Heart right ventricle (tissue), 16 donors: ENCODE results near the gene ZMPSTE24. TPM values are rescaled to one million over a fixed set of nuclear protein-coding genes. Genes with fewer than 3 reads are reported as not detected.

ENCODE experiments used
- ATAC-seq, 8 donors: fragments of 200-7000 bp; cut with Tn5 transposase; one replicate each; pipeline ENCODE4 v1.9.1; 2020; ENCODE audit warnings: mild to moderate bottlenecking in 8 of 8, moderate library complexity in 8 of 8, moderate number of reproducible peaks in 1 of 8
- DNase-seq, 2 donors: peaks; one replicate each; pipeline ENCODE4 v3.0.0-alpha.2; 2020
- H3K27ac ChIP-seq, 10 donors: fragments of 200-600 bp; sonication (generic) in 2 of 10; one replicate each; pipeline versions ENCODE4 v1.5.0 to v1.8.0; 2020 to 2022; ENCODE audit warnings: mild to moderate bottlenecking in 3 of 10
- H3K27me3 ChIP-seq, 7 donors: fragments of 200-600 bp; one replicate each; pipeline ENCODE4 v1.8.0; 2021 to 2022; ENCODE audit warnings: mild to moderate bottlenecking in 2 of 7
- H3K36me3 ChIP-seq, 9 donors: fragments of 200-600 bp; sonication (generic) in 1 of 9; one replicate each; pipeline versions ENCODE4 v1.5.0 to v1.8.0; 2020 to 2022; ENCODE audit warnings: mild to moderate bottlenecking in 2 of 9
- H3K4me1 ChIP-seq, 9 donors: fragments of 200-600 bp; sonication (generic) in 1 of 9; one replicate each; pipeline versions ENCODE4 v1.5.0 to v1.8.0; 2020 to 2022; ENCODE audit warnings: mild to moderate bottlenecking in 4 of 9
- H3K4me3 ChIP-seq, 10 donors: fragments of 200-600 bp; sonication (generic) in 2 of 10; one replicate each; pipeline versions ENCODE4 v1.5.0 to v1.8.0; 2020 to 2022; ENCODE audit warnings: mild to moderate bottlenecking in 7 of 10, moderate library complexity in 2 of 10
- H3K9me3 ChIP-seq, 11 donors: fragments of 200-600 bp in 10 of 11; sonication (generic) in 2 of 11; one replicate each; pipeline versions ENCODE4 v1.5.0 to v1.8.0; 2013 to 2022; ENCODE audit warnings: mild to moderate bottlenecking in 2 of 11, control low read depth in 1 of 11, moderate library complexity in 1 of 11
- WGBS, 2 donors: extraction: QIAGEN DNeasy Blood & Tissue Kit; methylation state at CpG; one replicate each; pipeline ENCODE4 v1.1.7; 2013; ENCODE audit warnings: inconsistent platforms in 1 of 2; 5-methylcytosine and 5-hydroxymethylcytosine counted together
- intact Hi-C, 10 donors: fragments of 100-400 bp; cut with DNase I; formaldehyde crosslinking; loops; one replicate each; pipeline versions ENCODE4 v1.11.1 to v1.14.2; 2022
- polyA plus RNA-seq, 2 donors: library from polyadenylated mRNA; stranded (reverse); fragments of 200-250 nt; gene quantifications; one replicate each; pipeline ENCODE4 v1.2.3, GENCODE V29; 2013
- total RNA-seq, 10 donors: library from RNA; stranded (reverse); fragmentation: NEBNext Ultra II Directional in 3 of 10; extraction: Animal tissue kit (Norgen Biotek cat#: 25700) in 3 of 10; gene quantifications; one replicate each; pipeline versions ENCODE4 v1.2.1 to v1.2.4, GENCODE V29; 2021 to 2023
- TF ChIP-seq, protein P1 (sequence below), 9 donors: fragments of 200-600 bp; sonication (generic) in 2 of 9; IDR thresholded peaks; one replicate each; pipeline versions ENCODE4 v1.5.0 to v1.8.0; 2021 to 2022; ENCODE audit warnings: antibody characterized with exemption in 9 of 9, mild to moderate bottlenecking in 5 of 9, moderate library complexity in 1 of 9
- donor health status: Arrhythmogenic right ventricular cardiomyopathy.
- donor health status: ischemic (EF 13 %, LVEDD 7.1; RV severe dilation, severe dysfunction).
- donor health status: healthy with polysubstance abuse.
- donor health status: DM: no; HTN: yes; CAD: no.
- donor health status: DM: no; HTN: no; CAD: no.
- donor health status: ischemic (EF 25% LVEDD 6.9; RV normal size, moderate dysfunction).
- donor health status: ischemic (EF 25% LVEDD 5.7; RV mildly dilated, moderate dysfunction).
- donor health status: healthy.
- donor health status: DM: yes; HTN: yes; CAD: no.
- donor health status: Ischemic cardiomyopathy.
- donor health status: ischemic (EF 35%, LVEDD 5.7; RV mildly dilated, moderate dysfunction).
- donor health status: nonischemic (EF 11% LVEDD 7.7; RV severe dilation, severe dysfunction).
- donor health status: DM: yes; HTN: yes; CAD: no.
- donor health status: PGD.
- donor health status: ischemic (EF 29% LVEDD 5.4; RV normal size, mild dysfunction).
- donor health status: nonischemic (EF 23%, LVEDD 6.1; RV moderate dilation, normal function).

The ZMPSTE24 gene
- total and polyA plus RNA-seq, 12 donors, result 19.9 to 47.5 (median 27.5) TPM

DNA sequence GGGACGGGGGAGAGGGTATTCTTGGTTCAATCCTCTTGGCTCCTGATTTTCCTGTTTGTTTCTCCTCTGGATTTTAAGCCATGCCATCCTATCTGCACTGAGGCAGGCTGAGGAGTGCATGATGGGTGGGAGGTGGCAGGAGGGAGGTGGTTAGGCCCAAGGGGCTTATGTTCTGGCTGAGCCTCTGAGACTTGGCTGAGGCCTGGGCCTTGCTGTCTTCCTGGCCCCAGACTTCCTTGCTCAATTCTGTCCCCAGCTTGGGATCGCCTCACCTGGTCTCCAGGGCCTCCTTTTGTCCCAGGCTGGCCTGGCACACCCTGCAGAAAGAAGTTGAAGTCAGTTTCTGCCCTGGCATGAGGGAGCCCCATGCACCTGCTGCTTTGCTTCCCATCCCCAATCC lies 47.8 kb downstream of the ZMPSTE24 start:
- no peaks in the 10 kb centered on the region for H3K9me3 ChIP-seq
- TF ChIP-seq, protein P1, sequence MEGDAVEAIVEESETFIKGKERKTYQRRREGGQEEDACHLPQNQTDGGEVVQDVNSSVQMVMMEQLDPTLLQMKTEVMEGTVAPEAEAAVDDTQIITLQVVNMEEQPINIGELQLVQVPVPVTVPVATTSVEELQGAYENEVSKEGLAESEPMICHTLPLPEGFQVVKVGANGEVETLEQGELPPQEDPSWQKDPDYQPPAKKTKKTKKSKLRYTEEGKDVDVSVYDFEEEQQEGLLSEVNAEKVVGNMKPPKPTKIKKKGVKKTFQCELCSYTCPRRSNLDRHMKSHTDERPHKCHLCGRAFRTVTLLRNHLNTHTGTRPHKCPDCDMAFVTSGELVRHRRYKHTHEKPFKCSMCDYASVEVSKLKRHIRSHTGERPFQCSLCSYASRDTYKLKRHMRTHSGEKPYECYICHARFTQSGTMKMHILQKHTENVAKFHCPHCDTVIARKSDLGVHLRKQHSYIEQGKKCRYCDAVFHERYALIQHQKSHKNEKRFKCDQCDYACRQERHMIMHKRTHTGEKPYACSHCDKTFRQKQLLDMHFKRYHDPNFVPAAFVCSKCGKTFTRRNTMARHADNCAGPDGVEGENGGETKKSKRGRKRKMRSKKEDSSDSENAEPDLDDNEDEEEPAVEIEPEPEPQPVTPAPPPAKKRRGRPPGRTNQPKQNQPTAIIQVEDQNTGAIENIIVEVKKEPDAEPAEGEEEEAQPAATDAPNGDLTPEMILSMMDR (IDR thresholded peaks at IDR 0.05), result no peak
- H3K4me3 ChIP-seq, result no peak overlapping the region
- no peak overlapping the region for H3K27ac ChIP-seq
- peaks cover 0 to 6% (median 0%) of the 10 kb centered on the region in 9 donors for H3K4me1 ChIP-seq
- no peak for DNase-seq
- no peaks in the 10 kb centered on the region for H3K36me3 ChIP-seq
- 88 to 97% methylated on average over 2 of the region's 2 CpGs for WGBS, 2 donors
- H3K27me3 ChIP-seq, result peaks cover 0 to 20% (median 15%) of the 10 kb centered on the region in 7 donors
- intact Hi-C loops, result no loop called here
- ATAC-seq, result no peak

DNA sequence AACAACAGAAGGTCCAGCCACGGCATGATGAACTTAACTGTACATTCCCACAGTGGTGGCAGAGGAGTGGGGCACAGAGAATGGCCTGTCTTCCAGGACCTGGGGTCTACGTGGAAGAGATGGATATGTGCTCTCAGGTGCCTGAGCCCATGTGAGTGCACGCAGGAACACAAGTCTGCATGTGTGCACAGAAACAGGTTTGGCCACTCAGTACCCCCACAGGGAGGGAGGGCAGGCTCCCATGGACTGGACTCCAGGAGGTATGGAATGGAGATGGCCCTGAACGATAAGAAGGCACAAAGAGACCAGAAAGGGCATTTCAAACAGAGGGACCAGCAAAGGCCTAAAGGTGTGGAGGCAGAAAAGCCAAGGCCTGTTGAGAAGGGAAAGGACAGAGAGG lies 48.3 kb downstream of the ZMPSTE24 start:
- peaks cover 0 to 20% (median 15%) of the 10 kb centered on the region in 7 donors for H3K27me3 ChIP-seq
- peaks cover 0 to 6% (median 0%) of the 10 kb centered on the region in 9 donors for H3K4me1 ChIP-seq
- H3K4me3 ChIP-seq, result no peak overlapping the region
- H3K9me3 ChIP-seq, result no peaks in the 10 kb centered on the region
- intact Hi-C loops, result no loop called here
- TF ChIP-seq, protein P1 (IDR thresholded peaks at IDR 0.05), result no peak
- no peak overlapping the region for H3K27ac ChIP-seq
- WGBS, 2 donors, result 91 to 94% methylated on average over 4 of the region's 4 CpGs
- ATAC-seq (no peak), DNase-seq (no peak)
- no peaks in the 10 kb centered on the region for H3K36me3 ChIP-seq

DNA sequence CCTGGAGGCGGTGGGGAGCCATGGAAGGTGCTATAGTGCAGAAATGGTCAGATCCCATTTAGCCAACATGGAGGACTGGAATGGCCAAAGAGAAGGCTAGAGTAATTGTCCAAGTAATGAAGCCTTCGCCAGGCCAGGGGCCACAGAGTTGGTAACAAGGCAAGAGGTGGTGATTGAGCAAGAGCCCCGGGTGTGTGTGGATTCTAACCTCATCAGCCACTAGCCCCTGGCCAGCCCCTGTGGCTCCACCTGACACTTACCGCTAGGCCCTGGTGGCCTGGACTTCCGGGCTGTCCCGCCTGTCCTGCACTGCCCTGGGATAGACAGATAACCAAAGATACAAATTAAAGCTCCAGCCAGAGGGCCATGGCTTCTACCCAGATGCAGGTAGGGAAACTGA lies 49.1 kb downstream of the ZMPSTE24 start:
- Histone ChIP-seq H3K4me1 (peaks cover 0 to 6% (median 0%) of the 10 kb centered on the region in 9 donors), H3K27me3 (peaks cover 0 to 20% (median 15%) of the 10 kb centered on the region in 7 donors), H3K36me3 (no peaks in the 10 kb centered on the region), H3K4me3 (no peak overlapping the region), H3K9me3 (no peaks in the 10 kb centered on the region), H3K27ac (no peak overlapping the region)
- DNase-seq, result no peak
- intact Hi-C loops, result no loop called here
- WGBS, 2 donors, result 89 to 98% methylated on average over 6 of the region's 6 CpGs
- no peak for ATAC-seq
- TF ChIP-seq, protein P1 (IDR thresholded peaks at IDR 0.05), result no peak

DNA sequence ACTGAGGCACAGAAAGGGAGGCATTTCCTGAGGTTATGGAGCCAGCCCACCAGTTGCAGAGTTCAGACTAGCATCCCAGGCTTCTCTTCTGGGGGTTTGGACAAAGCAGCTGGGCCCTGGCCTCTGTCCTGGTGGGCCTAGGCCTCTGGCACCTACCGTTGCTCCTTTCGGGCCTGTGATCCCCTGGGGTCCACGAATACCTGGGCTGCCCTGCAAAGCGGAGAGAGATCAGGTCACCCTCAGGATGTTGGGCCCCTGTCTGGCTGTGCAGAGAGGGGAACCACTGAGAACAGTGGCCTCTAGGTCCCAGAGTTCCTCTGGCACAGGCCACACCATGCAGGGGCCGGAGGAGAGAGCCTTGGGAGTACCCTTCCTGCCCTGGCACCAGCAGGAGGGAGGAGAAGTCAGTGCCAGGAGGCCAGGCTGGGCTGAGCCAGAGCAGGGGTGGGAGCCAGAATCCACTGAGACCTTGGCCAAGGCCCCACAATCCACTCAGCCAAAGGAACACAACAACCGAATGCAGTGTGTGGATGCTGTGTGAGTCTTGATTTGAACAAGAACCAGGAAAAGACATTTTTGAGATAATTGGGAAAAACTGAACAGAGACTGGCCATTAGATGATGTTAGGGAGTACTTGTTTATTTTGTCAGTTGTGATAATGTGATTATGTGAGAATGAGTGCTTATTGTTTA lies 50.1 kb downstream of the ZMPSTE24 start:
- H3K9me3 ChIP-seq, result no peaks in the 10 kb centered on the region
- intact Hi-C loops, result no loop called here
- H3K27me3 ChIP-seq, result peaks cover 0 to 16% (median 10%) of the 10 kb centered on the region in 7 donors
- H3K36me3 ChIP-seq, result no peaks in the 10 kb centered on the region
- ATAC-seq, result peak; percentile 46 to 87 (median 62)
- H3K27ac ChIP-seq, result peak overlapping the region in 1 of 10 donors; percentile 34
- H3K4me1 ChIP-seq, result peaks cover 0 to 11% (median 0%) of the 10 kb centered on the region in 9 donors
- peak; percentile 40 to 49 for DNase-seq
- 64 to 66% methylated on average over 6 of the region's 6 CpGs for WGBS, 2 donors
- H3K4me3 ChIP-seq, result no peak overlapping the region
- TF ChIP-seq, protein P1 (IDR thresholded peaks at IDR 0.05), result no peak
